ENCODE data around the gene EPC1. TPM values are rescaled to one million over a fixed set of nuclear protein-coding genes. Genes with fewer than 3 reads are reported as not detected.

Gene EPC1
- polyA plus RNA-seq, 1 donor (not counting 4 experiments of a cell fraction or from before 2014, with no cell fraction given) = 34.8 TPM

- peaks cover 8% of the 10 kb centered on the region for H3K4me1 ChIP-seq (ENCODE audit: control insufficient read depth, extremely low read depth, insufficient read depth, low read length)
- no peak for DNase-seq (ENCODE audit: low read depth, low spot score)
- no peaks in the 10 kb centered on the region for H3K9me1 ChIP-seq (ENCODE audit: control insufficient read depth, extremely low read depth, insufficient read depth, low read length)
- H3K36me3 ChIP-seq (ENCODE audit: control insufficient read depth in 2 of 2, extremely low read depth in 1 of 2, insufficient read depth in 2 of 2, low read length in 2 of 2) = peaks cover 12 to 16% of the 10 kb centered on the region in 2 experiments
- H3K27me3 ChIP-seq (ENCODE audit: control insufficient read depth, extremely low read depth, insufficient read depth, low read length) = no peaks in the 10 kb centered on the region
- dilution Hi-C loops (cut with MboI; ENCODE audit: extremely low pct_ligation_motif_present, low sequenced_read_pairs) = no loop called here
- FAIRE-seq = no peak
- no peak overlapping the region for H2AFZ ChIP-seq (ENCODE audit: control insufficient read depth, low read length)
- H3K27ac ChIP-seq (ENCODE audit: control insufficient read depth, insufficient read depth, low read length) = no peak overlapping the region
- no peak overlapping the region for H3K4me3 ChIP-seq (ENCODE audit: control insufficient read depth in 2 of 3, extremely low read depth in 1 of 3, insufficient read depth in 2 of 3, low read depth in 1 of 3, low read length in 3 of 3)
- H3K9me3 ChIP-seq (ENCODE audit: control insufficient read depth, low read depth, low read length) = no peaks in the 10 kb centered on the region
- no peaks in the 10 kb centered on the region for H3K79me2 ChIP-seq (ENCODE audit: control insufficient read depth, insufficient read depth, low read length)
- H3K4me2 ChIP-seq (ENCODE audit: control insufficient read depth, extremely low read depth, insufficient read depth, low read depth, low read length) = no peak overlapping the region
- no peaks in the 10 kb centered on the region for H4K20me1 ChIP-seq (ENCODE audit: control insufficient read depth, extremely low read depth, insufficient read depth, low read length)
- H3K9ac ChIP-seq (ENCODE audit: control insufficient read depth, extremely low read depth, insufficient read depth, low read length) = no peak overlapping the region
- no peak for TF ChIP-seq CTCF (optimal IDR thresholded peaks at IDR 0.05 in 1 of 3, IDR thresholded peaks at IDR 0.05 in 1 of 3, conservative IDR thresholded peaks at IDR 0.05 in 1 of 3; ENCODE audit: extremely low read depth in 1 of 3, insufficient read depth in 2 of 3, low read length in 3 of 3)
- no peak for TF ChIP-seq EZH2 (IDR thresholded peaks at IDR 0.05; ENCODE audit: low read length)
Measured at GRCh38 chr10:32268788-32269187, 78.2 kb downstream of the EPC1 start.

GRCh38 chr10:32266979-32267378 lies 80.0 kb downstream of the EPC1 start:
- DNase-seq (ENCODE audit: low read depth, low spot score) (no peak), FAIRE-seq (no peak)
- Histone ChIP-seq H3K9me1 (ENCODE audit: control insufficient read depth, extremely low read depth, insufficient read depth, low read length) (no peaks in the 10 kb centered on the region), H3K4me2 (ENCODE audit: control insufficient read depth, extremely low read depth, insufficient read depth, low read depth, low read length) (no peak overlapping the region), H4K20me1 (ENCODE audit: control insufficient read depth, extremely low read depth, insufficient read depth, low read length) (no peaks in the 10 kb centered on the region), H3K79me2 (ENCODE audit: control insufficient read depth, insufficient read depth, low read length) (no peaks in the 10 kb centered on the region), H3K27ac (ENCODE audit: control insufficient read depth, insufficient read depth, low read length) (no peak overlapping the region), H3K36me3 (ENCODE audit: control insufficient read depth in 2 of 2, extremely low read depth in 1 of 2, insufficient read depth in 2 of 2, low read length in 2 of 2) (peaks cover 12 to 16% of the 10 kb centered on the region in 2 experiments), H3K9me3 (ENCODE audit: control insufficient read depth, low read depth, low read length) (no peaks in the 10 kb centered on the region), H3K4me3 (ENCODE audit: control insufficient read depth in 2 of 3, extremely low read depth in 1 of 3, insufficient read depth in 2 of 3, low read depth in 1 of 3, low read length in 3 of 3) (no peak overlapping the region), H2AFZ (ENCODE audit: control insufficient read depth, low read length) (no peak overlapping the region), H3K9ac (ENCODE audit: control insufficient read depth, extremely low read depth, insufficient read depth, low read length) (no peak overlapping the region), H3K27me3 (ENCODE audit: control insufficient read depth, extremely low read depth, insufficient read depth, low read length) (no peaks in the 10 kb centered on the region), H3K4me1 (ENCODE audit: control insufficient read depth, extremely low read depth, insufficient read depth, low read length) (peaks cover 5% of the 10 kb centered on the region)
- dilution Hi-C loops (cut with MboI; ENCODE audit: extremely low pct_ligation_motif_present, low sequenced_read_pairs) = no loop called here
- TF ChIP-seq CTCF (optimal IDR thresholded peaks at IDR 0.05 in 1 of 3, IDR thresholded peaks at IDR 0.05 in 1 of 3, conservative IDR thresholded peaks at IDR 0.05 in 1 of 3; ENCODE audit: extremely low read depth in 1 of 3, insufficient read depth in 2 of 3, low read length in 3 of 3) = no peak
- no peak for TF ChIP-seq EZH2 (IDR thresholded peaks at IDR 0.05; ENCODE audit: low read length)
